ENCODE measurements around the gene TXNL4B.
"Not testable (repeated sequence)": the region's sequence is repeated elsewhere in the genome, so short reads cannot be mapped to it uniquely, and the experiment has no call there.

The TXNL4B gene

GRCh38 chr16:72111657-72112451 is 18.4 kb upstream of the TXNL4B start:
- no peak for DNase-seq

- no peak for DNase-seq
Observed at GRCh38 chr16:72110662-72111615, 17.5 kb upstream of the TXNL4B start.

- DNase-seq: no peak
Observed at GRCh38 chr16:72109966-72110530, 16.6 kb upstream of the TXNL4B start.

- DNase-seq: no peak
Observed at GRCh38 chr16:72109300-72109699, 15.9 kb upstream of the TXNL4B start.

GRCh38 chr16:72108353-72109102 is 15.1 kb upstream of the TXNL4B start:
- DNase-seq: no peak

GRCh38 chr16:72107371-72107770 is 14.0 kb upstream of the TXNL4B start:
- no peak for DNase-seq

GRCh38 chr16:72105978-72106377 is 12.6 kb upstream of the TXNL4B start:
- DNase-seq: no peak

GRCh38 chr16:72104905-72105304 is 11.5 kb upstream of the TXNL4B start:
- DNase-seq: no peak

GRCh38 chr16:72101195-72101594 is 7.8 kb upstream of the TXNL4B start:
- no peak for DNase-seq

GRCh38 chr16:72099377-72099818 is 6.0 kb upstream of the TXNL4B start:
- no peak for DNase-seq

GRCh38 chr16:72098936-72099335 is 5.5 kb upstream of the TXNL4B start:
- no peak for DNase-seq

GRCh38 chr16:72094266-72094610 is 818 bp upstream of the TXNL4B start:
- no peak for DNase-seq

- no peak for DNase-seq
Observed at GRCh38 chr16:72092832-72093447, 480 bp downstream of the TXNL4B start.

GRCh38 chr16:72091217-72091616 is 2.2 kb downstream of the TXNL4B start:
- DNase-seq: no peak

- no peak for DNase-seq
Observed at GRCh38 chr16:72085002-72085401, 8.4 kb downstream of the TXNL4B start.

- no peak for DNase-seq
Observed at GRCh38 chr16:72084445-72084844, 9.0 kb downstream of the TXNL4B start.

GRCh38 chr16:72083778-72084404 is 9.5 kb downstream of the TXNL4B start:
- DNase-seq: no peak

- not testable (repeated sequence) for DNase-seq
Observed at GRCh38 chr16:72076991-72077706, 16.3 kb downstream of the TXNL4B start.

GRCh38 chr16:72075067-72075466 is 18.4 kb downstream of the TXNL4B start:
- DNase-seq: not testable (repeated sequence)

- DNase-seq: no peak
Observed at GRCh38 chr16:72073560-72074230, 19.7 kb downstream of the TXNL4B start.
